Heart left ventricle (tissue), 16 donors: Measurements from ENCODE around the gene KLHL1. TPM values are rescaled to one million over a fixed set of nuclear protein-coding genes. Genes with fewer than 3 reads are reported as not detected.

Experiments
- ATAC-seq, 4 donors: fragments of 200-7000 bp; cut with Tn5 transposase; one replicate each; pipeline ENCODE4 v1.9.1; 2020 to 2022; ENCODE audit warnings: moderate library complexity in 4 of 4, mild to moderate bottlenecking in 3 of 4, moderate number of reproducible peaks in 1 of 4
- DNase-seq, 5 donors: peaks; one replicate each; pipeline ENCODE4 v3.0.0-alpha.2; 2020
- H3K27ac ChIP-seq, 12 donors: fragments of 200-600 bp; sonication (generic) in 4 of 12; one replicate each; pipeline versions ENCODE4 v1.5.0 to v1.8.0; 2016 to 2022; ENCODE audit warnings: mild to moderate bottlenecking in 2 of 12
- H3K27me3 ChIP-seq, 9 donors: fragments of 200-600 bp; sonication (generic) in 2 of 9; one replicate each; pipeline versions ENCODE4 v1.5.1 to v1.8.0; 2016 to 2022; ENCODE audit warnings: mild to moderate bottlenecking in 3 of 9
- H3K36me3 ChIP-seq, 9 donors: fragments of 200-600 bp; sonication (generic) in 2 of 9; one replicate each; pipeline versions ENCODE4 v1.5.0 to v1.8.0; 2018 to 2022; ENCODE audit warnings: mild to moderate bottlenecking in 2 of 9
- H3K4me1 ChIP-seq, 12 donors: fragments of 200-600 bp; sonication (generic) in 4 of 12; one replicate each; pipeline versions ENCODE4 v1.5.0 to v1.8.0; 2016 to 2022; ENCODE audit warnings: mild to moderate bottlenecking in 3 of 12
- H3K4me3 ChIP-seq, 12 donors: fragments of 200-600 bp; sonication (generic) in 4 of 12; one replicate each; pipeline versions ENCODE4 v1.5.0 to v1.8.0; 2017 to 2022; ENCODE audit warnings: mild to moderate bottlenecking in 9 of 12, moderate library complexity in 4 of 12
- H3K9me3 ChIP-seq, 12 donors: fragments of 200-600 bp; sonication (generic) in 4 of 12; one replicate each; pipeline versions ENCODE4 v1.5.0 to v1.8.0; 2016 to 2022; ENCODE audit warnings: mild to moderate bottlenecking in 1 of 12
- CTCF ChIP-seq, 12 donors: fragments of 200-600 bp; sonication (generic) in 4 of 12; IDR thresholded peaks; one replicate each; pipeline versions ENCODE4 v1.5.0 to v1.8.0; 2018 to 2022; ENCODE audit warnings: antibody characterized with exemption in 12 of 12, mild to moderate bottlenecking in 5 of 12
- POLR2A ChIP-seq, 2 donors: fragments of 450-650 bp; IDR thresholded peaks; one replicate each; pipeline ENCODE4 v1.6.1; 2017; ENCODE audit warnings: antibody characterized with exemption in 2 of 2, mild to moderate bottlenecking in 2 of 2, moderate library complexity in 2 of 2
- WGBS, 4 donors: extraction: QIAGEN DNeasy Blood & Tissue Kit in 2 of 4; methylation state at CpG; one replicate each; pipeline versions ENCODE4 v1.1.5 to v1.1.7; 2013 to 2018; 5-methylcytosine and 5-hydroxymethylcytosine counted together
- intact Hi-C, 10 donors: fragments of 100-400 bp; cut with DNase I; formaldehyde crosslinking; loops; one replicate each; pipeline versions ENCODE4 v1.11.1 to v1.14.2; 2022
- polyA plus RNA-seq, 2 donors: library from polyadenylated mRNA; stranded (reverse); fragments of 200-250 nt; gene quantifications; one replicate each; pipeline ENCODE4 v1.2.3, GENCODE V29; 2013
- total RNA-seq, 9 donors: library from RNA; depleted of rRNA in 2 of 9; stranded (reverse); fragments of >200 nt in 2 of 9; fragmentation: NEBNext Ultra II Directional in 3 of 9; extraction: Animal tissue kit (Norgen Biotek cat#: 25700) in 3 of 9; gene quantifications; one replicate each; pipeline versions ENCODE4 v1.1.0 to v1.2.4, GENCODE V29; 2016 to 2023
- donor health status: ischemic (EF 13 %, LVEDD 7.1; RV severe dilation, severe dysfunction).
- donor health status: healthy with polysubstance abuse.
- donor health status: DM: no; HTN: yes; CAD: no.
- donor health status: DM: no; HTN: no; CAD: no.
- donor health status: ischemic (EF 25% LVEDD 6.9; RV normal size, moderate dysfunction).
- donor health status: ischemic (EF 25% LVEDD 5.7; RV mildly dilated, moderate dysfunction).
- donor health status: healthy.
- donor health status: DM: yes; HTN: yes; CAD: no.
- donor health status: ischemic (EF 35%, LVEDD 5.7; RV mildly dilated, moderate dysfunction).
- donor health status: nonischemic (EF 11% LVEDD 7.7; RV severe dilation, severe dysfunction).
- donor health status: DM: yes; HTN: yes; CAD: no.
- donor health status: PGD.
- donor health status: ischemic (EF 29% LVEDD 5.4; RV normal size, mild dysfunction).
- donor health status: nonischemic (EF 23%, LVEDD 6.1; RV moderate dilation, normal function).

Gene KLHL1
- total and polyA plus RNA-seq, 11 donors, result not detected

- Histone ChIP-seq H3K4me3 (no peak overlapping the region), H3K27me3 (no peaks in the 10 kb centered on the region), H3K27ac (no peak overlapping the region), H3K36me3 (no peaks in the 10 kb centered on the region), H3K4me1 (no peaks in the 10 kb centered on the region), H3K9me3 (peaks cover 0 to 2% (median 0%) of the 10 kb centered on the region in 12 donors)
- no peak for ATAC-seq
- no peak for DNase-seq
- intact Hi-C loops, result no loop called here
- TF ChIP-seq POLR2A (IDR thresholded peaks at IDR 0.05), result no peak
- TF ChIP-seq CTCF (IDR thresholded peaks at IDR 0.05), result no peak
- 67 to 77% (median 73%) methylated on average over 2 of the region's 2 CpGs for WGBS, 4 donors
Measured at GRCh38 chr13:70117338-70117905, 9.2 kb upstream of the KLHL1 start.

- Histone ChIP-seq H3K9me3 (no peaks in the 10 kb centered on the region), H3K4me3 (no peak within 1 kb of the TSS), H3K4me1 (peaks cover 0 to 9% (median 0%) of the 10 kb centered on the region in 12 donors), H3K27me3 (peaks cover 0 to 15% (median 0%) of the 10 kb centered on the region in 9 donors), H3K36me3 (no peaks in the 10 kb centered on the region), H3K27ac (no peak within 1 kb of the TSS)
- WGBS, 4 donors, result 3 to 4% (median 3%) methylated on average over 43 to 53 of the region's 53 CpGs
- intact Hi-C loops, result no loop called here
- ATAC-seq, result no peak
- TF ChIP-seq POLR2A (IDR thresholded peaks at IDR 0.05), result no peak
- peak in 2 of 5 donors; percentile 10 to 42 for DNase-seq
Measured at GRCh38 chr13:70107498-70108281, 562 bp downstream of the KLHL1 start, which contains the start of gene ATXN8OS. Gene ATXN8OS, plus strand, starts transcription at chr13:70107826.

GRCh38 chr13:70107125-70107497 is 1.1 kb downstream of the KLHL1 start:
- TF ChIP-seq CTCF (IDR thresholded peaks at IDR 0.05) (no peak), POLR2A (IDR thresholded peaks at IDR 0.05) (no peak)
- H3K27me3 ChIP-seq, result peaks cover 0 to 15% (median 0%) of the 10 kb centered on the region in 9 donors
- intact Hi-C loops, result no loop called here
- H3K9me3 ChIP-seq, result no peaks in the 10 kb centered on the region
- no peak overlapping the region for H3K4me3 ChIP-seq
- H3K27ac ChIP-seq, result no peak overlapping the region
- peaks cover 0 to 9% (median 0%) of the 10 kb centered on the region in 12 donors for H3K4me1 ChIP-seq
- no peaks in the 10 kb centered on the region for H3K36me3 ChIP-seq
- no peak for ATAC-seq
- 30 to 37% (median 31%) methylated on average over 9 of the region's 9 CpGs for WGBS, 4 donors
- no peak for DNase-seq

- intact Hi-C loops, result loop anchor here in 1 of 10 donors (5.0 kb wide), 1 partner anchor 203 kb away; no protein-coding TSS in a partner anchor
- no peak overlapping the region for H3K27ac ChIP-seq
- H3K4me1 ChIP-seq, result peaks cover 0 to 9% (median 0%) of the 10 kb centered on the region in 12 donors
- peaks cover 0 to 15% (median 0%) of the 10 kb centered on the region in 9 donors for H3K27me3 ChIP-seq
- H3K9me3 ChIP-seq, result no peaks in the 10 kb centered on the region
- ATAC-seq, result no peak
- TF ChIP-seq CTCF (IDR thresholded peaks at IDR 0.05) (no peak), POLR2A (IDR thresholded peaks at IDR 0.05) (no peak)
- H3K36me3 ChIP-seq, result no peaks in the 10 kb centered on the region
- no peak overlapping the region for H3K4me3 ChIP-seq
- DNase-seq, result no peak
Measured at GRCh38 chr13:70104481-70104880, 3.8 kb downstream of the KLHL1 start.
